Endothelial cell of umbilical vein (primary cell): ENCODE results near the gene MOB3A.

Experiments
- EZH2 ChIP-seq: IDR thresholded peaks from 2 replicates; pipeline ENCODE4 v1.6.1; 2012; ENCODE audit warnings: borderline replicate concordance, low read depth, mild to moderate bottlenecking, moderate library complexity, low read length, inconsistent platforms; ENCODE audit not compliant: severe bottlenecking
- JUN ChIP-seq: IDR thresholded peaks from 2 replicates; pipeline ENCODE4 v1.6.1; 2011; ENCODE audit warnings: borderline replicate concordance, low read depth; ENCODE audit not compliant: insufficient read length, insufficient read depth
- POLR2A ChIP-seq: IDR thresholded peaks from 2 replicates; pipeline ENCODE4 v1.6.1; 2012; ENCODE audit warnings: low read depth, mild to moderate bottlenecking, control low read depth, low read length
- POLR2AphosphoS5 ChIP-seq: IDR thresholded peaks from 2 replicates; pipeline ENCODE4 v1.6.1; 2012; ENCODE audit warnings: low read depth, mild to moderate bottlenecking, control low read depth, low read length, moderate library complexity; ENCODE audit not compliant: insufficient read depth
- TF ChIP-seq, protein P1 (sequence below), 2 donors: IDR thresholded peaks; 1 replicate in 1 of 2; 2 replicates in 1 of 2; pipeline ENCODE4 v1.5.1; 2011; ENCODE audit warnings: low read length in 2 of 2, mild to moderate bottlenecking in 2 of 2, moderate library complexity in 2 of 2, control low read depth in 1 of 2, inconsistent platforms in 1 of 2, low read depth in 1 of 2; ENCODE audit not compliant: insufficient read depth in 1 of 2; ENCODE audit errors: extremely low read depth in 1 of 2

DNA sequence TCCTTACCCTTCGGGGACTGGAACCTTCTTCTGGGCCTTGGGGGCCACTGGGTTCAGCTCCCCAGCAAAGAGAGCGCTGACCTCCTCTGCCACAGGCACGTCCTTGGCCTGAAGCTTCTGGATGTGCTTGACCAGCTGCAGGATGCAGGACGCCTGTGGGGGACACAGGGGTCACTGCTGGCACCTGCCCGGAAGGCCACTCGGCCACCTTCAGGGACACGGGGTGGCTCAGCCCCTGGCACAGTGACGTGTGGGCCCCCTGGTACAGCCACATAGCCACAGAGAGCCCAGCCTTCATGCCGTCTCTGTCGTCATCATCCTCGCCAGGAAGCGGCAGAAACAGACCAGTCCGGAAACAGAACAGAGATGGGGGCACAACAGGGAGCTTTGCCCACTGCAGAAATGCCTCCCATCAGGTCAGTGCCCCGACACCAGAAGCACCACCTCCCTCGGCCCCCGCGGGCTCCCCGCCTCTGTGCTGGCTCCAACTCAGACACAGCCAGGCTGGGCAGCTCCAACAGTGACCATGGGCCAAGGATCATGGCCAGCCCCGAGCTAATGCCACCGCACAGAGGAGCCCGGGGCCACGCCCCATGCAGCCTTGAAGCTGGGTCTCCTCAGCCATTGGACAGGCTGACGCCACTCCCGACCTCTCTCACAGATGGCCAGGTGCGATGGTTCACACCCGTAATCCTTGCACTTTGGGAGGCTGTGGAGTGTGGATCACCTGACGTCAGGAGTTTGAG is 21.3 kb upstream of the MOB3A start:
- no peak for TF ChIP-seq JUN
- TF ChIP-seq POLR2A, result no peak
- TF ChIP-seq, protein P1, sequence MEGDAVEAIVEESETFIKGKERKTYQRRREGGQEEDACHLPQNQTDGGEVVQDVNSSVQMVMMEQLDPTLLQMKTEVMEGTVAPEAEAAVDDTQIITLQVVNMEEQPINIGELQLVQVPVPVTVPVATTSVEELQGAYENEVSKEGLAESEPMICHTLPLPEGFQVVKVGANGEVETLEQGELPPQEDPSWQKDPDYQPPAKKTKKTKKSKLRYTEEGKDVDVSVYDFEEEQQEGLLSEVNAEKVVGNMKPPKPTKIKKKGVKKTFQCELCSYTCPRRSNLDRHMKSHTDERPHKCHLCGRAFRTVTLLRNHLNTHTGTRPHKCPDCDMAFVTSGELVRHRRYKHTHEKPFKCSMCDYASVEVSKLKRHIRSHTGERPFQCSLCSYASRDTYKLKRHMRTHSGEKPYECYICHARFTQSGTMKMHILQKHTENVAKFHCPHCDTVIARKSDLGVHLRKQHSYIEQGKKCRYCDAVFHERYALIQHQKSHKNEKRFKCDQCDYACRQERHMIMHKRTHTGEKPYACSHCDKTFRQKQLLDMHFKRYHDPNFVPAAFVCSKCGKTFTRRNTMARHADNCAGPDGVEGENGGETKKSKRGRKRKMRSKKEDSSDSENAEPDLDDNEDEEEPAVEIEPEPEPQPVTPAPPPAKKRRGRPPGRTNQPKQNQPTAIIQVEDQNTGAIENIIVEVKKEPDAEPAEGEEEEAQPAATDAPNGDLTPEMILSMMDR (IDR thresholded peaks at IDR 0.05; ENCODE audit: extremely low read depth in 1 of 2, insufficient read depth in 1 of 2, low read depth in 1 of 2, low read length in 2 of 2), result no peak
- no peak for TF ChIP-seq EZH2
- no peak for TF ChIP-seq POLR2AphosphoS5
